ENCODE results near the gene ZCWPW1. TPM values are rescaled to one million over a fixed set of nuclear protein-coding genes. Genes with fewer than 3 reads are reported as not detected.

The ZCWPW1 gene
- total and polyA plus RNA-seq, 2 experiments from 2014 or later, result 0.59 to 2.7 TPM

DNA sequence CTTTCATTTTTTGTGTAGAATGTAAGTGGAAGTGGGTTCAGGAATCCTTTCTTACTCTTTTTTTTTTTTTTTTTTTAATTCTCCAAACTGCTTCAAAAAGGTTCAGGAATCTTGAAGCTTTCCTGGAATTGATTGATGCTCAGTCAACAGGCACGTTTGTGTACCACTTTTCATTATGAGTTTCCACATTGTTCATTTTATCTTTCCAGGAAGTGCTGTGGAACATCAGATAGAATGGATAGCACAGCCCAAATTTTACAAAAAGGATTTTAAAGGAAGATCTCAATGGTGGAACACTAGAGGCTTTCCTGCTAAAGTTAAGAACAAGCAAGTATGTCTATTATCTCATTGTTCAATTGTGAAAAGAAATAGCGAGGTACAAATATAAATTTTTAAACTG is 9.7 kb upstream of the ZCWPW1 start (continued):
- TF ChIP-seq JUNB (IDR thresholded peaks at IDR 0.05; ENCODE audit: unreplicated experiment) (no peak), EZH2phosphoT487 (IDR thresholded peaks at IDR 0.05; ENCODE audit: unreplicated experiment) (no peak), NANOG (IDR thresholded peaks at IDR 0.05; ENCODE audit: borderline replicate concordance) (no peak), POLR2AphosphoS5 (IDR thresholded peaks at IDR 0.05; ENCODE audit: low read depth) (no peak)
- TF ChIP-seq, protein P1, sequence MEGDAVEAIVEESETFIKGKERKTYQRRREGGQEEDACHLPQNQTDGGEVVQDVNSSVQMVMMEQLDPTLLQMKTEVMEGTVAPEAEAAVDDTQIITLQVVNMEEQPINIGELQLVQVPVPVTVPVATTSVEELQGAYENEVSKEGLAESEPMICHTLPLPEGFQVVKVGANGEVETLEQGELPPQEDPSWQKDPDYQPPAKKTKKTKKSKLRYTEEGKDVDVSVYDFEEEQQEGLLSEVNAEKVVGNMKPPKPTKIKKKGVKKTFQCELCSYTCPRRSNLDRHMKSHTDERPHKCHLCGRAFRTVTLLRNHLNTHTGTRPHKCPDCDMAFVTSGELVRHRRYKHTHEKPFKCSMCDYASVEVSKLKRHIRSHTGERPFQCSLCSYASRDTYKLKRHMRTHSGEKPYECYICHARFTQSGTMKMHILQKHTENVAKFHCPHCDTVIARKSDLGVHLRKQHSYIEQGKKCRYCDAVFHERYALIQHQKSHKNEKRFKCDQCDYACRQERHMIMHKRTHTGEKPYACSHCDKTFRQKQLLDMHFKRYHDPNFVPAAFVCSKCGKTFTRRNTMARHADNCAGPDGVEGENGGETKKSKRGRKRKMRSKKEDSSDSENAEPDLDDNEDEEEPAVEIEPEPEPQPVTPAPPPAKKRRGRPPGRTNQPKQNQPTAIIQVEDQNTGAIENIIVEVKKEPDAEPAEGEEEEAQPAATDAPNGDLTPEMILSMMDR (conservative IDR thresholded peaks at IDR 0.05; ENCODE audit: low read depth in 2 of 2), result no peak

DNA sequence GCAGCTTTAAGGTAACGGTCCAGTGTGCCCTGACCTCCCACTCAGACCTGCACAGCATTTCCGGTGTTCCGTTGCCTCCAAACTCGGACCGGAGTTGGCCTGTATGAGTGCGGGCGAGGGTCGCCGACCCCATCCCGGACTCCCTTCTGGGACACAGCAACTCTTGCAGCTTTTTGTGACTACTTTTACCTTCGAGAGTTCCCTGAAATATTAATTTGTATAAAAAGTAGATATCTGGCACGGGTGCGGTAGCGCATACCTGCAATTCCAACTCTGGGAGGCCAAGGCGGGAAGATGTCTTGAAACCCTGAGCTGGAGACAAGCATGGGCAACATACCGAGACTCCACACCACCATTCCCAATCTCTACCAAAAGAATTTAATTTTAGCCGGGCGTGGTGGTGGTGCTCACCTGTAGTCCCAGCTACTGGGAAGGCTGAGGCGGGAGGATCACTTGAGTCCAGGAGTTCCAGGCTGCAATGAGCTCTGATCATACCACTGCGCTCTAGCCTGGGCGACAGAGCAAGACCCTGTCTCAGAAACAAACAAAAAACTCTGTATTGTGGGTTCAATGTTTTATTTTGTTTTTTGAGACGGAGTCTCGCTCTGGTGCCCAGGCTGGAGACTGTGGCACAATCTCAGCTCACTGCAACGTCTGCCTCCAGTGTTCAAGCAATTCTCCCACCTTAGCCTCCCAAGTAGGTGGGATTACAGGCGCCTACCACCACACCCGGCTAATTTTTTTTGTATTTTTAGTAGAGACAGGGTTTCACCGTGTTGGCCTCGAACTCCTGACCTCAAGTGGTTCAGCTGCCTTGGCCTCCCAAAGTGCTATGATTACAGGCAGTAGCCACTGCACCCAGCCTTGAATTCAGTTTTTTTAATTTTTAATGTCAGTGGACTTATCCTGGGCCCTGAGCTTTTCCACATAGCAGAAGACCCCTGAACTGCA is 8.9 kb upstream of the ZCWPW1 start:
- no peak for DNase-seq (ENCODE audit: low spot score)
- Histone ChIP-seq H3K4me3 (peak overlapping the region; percentile 44), H3K36me3 (ENCODE audit: insufficient read depth) (peaks cover 9% of the 10 kb centered on the region; the same call in 1 of the 2 replicates), H3K4me2 (peak overlapping the region; percentile 68), H2AFZ (no peak overlapping the region), H3K27ac (ENCODE audit: low read depth) (peak overlapping the region; percentile 34; the same call in 1 of the 2 replicates), H3K9me2 (ENCODE audit: insufficient read depth) (no peaks in the 10 kb centered on the region), H4K20me1 (replicated peaks; ENCODE audit: insufficient read depth) (peaks cover 3% of the 10 kb centered on the region; the same call in 1 of the 2 replicates), H3K27me3 (ENCODE audit: insufficient read depth) (no peaks in the 10 kb centered on the region), H3F3A (replicated peaks; ENCODE audit: low read depth) (peaks cover 32% of the 10 kb centered on the region), H3K4me1 (ENCODE audit: insufficient read depth) (peaks cover 10% of the 10 kb centered on the region; the same call in 1 of the 2 replicates), H3K79me2 (replicated peaks; ENCODE audit: insufficient read depth) (peaks cover 21% of the 10 kb centered on the region)
- Mint-ChIP-seq H3K36me3 (ENCODE audit: low read depth) (peaks cover 30% of the 10 kb centered on the region), H3K27ac (peak overlapping the region; percentile 44; the same call in 1 of the 2 replicates), H3K4me3 (peak overlapping the region; percentile 88), H3K4me1 (peaks cover 27% of the 10 kb centered on the region), H3K27me3 (ENCODE audit: insufficient read depth, low read depth, poor library complexity) (peaks cover 20% of the 10 kb centered on the region), H3K9me3 (no peaks in the 10 kb centered on the region; the same call in 2 of the 3 replicates)
- ATAC-seq, result no peak
- TF ChIP-seq JUNB (IDR thresholded peaks at IDR 0.05; ENCODE audit: unreplicated experiment) (no peak), EZH2 (IDR thresholded peaks at IDR 0.05; ENCODE audit: low read depth, unreplicated experiment) (no peak), STAT1 (IDR thresholded peaks at IDR 0.05; ENCODE audit: unreplicated experiment) (no peak), CREB1 (CRISPR knock-in tag; IDR thresholded peaks at IDR 0.05; ENCODE audit: low read depth) (no peak), EZH2phosphoT487 (IDR thresholded peaks at IDR 0.05; ENCODE audit: unreplicated experiment) (no peak), ZNF114 (CRISPR knock-in tag; IDR thresholded peaks at IDR 0.05) (no peak), POLR2AphosphoS5 (IDR thresholded peaks at IDR 0.05; ENCODE audit: low read depth) (no peak), NANOG (IDR thresholded peaks at IDR 0.05; ENCODE audit: borderline replicate concordance) (no peak)
- TF ChIP-seq, protein P2, sequence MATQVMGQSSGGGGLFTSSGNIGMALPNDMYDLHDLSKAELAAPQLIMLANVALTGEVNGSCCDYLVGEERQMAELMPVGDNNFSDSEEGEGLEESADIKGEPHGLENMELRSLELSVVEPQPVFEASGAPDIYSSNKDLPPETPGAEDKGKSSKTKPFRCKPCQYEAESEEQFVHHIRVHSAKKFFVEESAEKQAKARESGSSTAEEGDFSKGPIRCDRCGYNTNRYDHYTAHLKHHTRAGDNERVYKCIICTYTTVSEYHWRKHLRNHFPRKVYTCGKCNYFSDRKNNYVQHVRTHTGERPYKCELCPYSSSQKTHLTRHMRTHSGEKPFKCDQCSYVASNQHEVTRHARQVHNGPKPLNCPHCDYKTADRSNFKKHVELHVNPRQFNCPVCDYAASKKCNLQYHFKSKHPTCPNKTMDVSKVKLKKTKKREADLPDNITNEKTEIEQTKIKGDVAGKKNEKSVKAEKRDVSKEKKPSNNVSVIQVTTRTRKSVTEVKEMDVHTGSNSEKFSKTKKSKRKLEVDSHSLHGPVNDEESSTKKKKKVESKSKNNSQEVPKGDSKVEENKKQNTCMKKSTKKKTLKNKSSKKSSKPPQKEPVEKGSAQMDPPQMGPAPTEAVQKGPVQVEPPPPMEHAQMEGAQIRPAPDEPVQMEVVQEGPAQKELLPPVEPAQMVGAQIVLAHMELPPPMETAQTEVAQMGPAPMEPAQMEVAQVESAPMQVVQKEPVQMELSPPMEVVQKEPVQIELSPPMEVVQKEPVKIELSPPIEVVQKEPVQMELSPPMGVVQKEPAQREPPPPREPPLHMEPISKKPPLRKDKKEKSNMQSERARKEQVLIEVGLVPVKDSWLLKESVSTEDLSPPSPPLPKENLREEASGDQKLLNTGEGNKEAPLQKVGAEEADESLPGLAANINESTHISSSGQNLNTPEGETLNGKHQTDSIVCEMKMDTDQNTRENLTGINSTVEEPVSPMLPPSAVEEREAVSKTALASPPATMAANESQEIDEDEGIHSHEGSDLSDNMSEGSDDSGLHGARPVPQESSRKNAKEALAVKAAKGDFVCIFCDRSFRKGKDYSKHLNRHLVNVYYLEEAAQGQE (IDR thresholded peaks at IDR 0.05; ENCODE audit: unreplicated experiment), result no peak
- TF ChIP-seq, protein P3, sequence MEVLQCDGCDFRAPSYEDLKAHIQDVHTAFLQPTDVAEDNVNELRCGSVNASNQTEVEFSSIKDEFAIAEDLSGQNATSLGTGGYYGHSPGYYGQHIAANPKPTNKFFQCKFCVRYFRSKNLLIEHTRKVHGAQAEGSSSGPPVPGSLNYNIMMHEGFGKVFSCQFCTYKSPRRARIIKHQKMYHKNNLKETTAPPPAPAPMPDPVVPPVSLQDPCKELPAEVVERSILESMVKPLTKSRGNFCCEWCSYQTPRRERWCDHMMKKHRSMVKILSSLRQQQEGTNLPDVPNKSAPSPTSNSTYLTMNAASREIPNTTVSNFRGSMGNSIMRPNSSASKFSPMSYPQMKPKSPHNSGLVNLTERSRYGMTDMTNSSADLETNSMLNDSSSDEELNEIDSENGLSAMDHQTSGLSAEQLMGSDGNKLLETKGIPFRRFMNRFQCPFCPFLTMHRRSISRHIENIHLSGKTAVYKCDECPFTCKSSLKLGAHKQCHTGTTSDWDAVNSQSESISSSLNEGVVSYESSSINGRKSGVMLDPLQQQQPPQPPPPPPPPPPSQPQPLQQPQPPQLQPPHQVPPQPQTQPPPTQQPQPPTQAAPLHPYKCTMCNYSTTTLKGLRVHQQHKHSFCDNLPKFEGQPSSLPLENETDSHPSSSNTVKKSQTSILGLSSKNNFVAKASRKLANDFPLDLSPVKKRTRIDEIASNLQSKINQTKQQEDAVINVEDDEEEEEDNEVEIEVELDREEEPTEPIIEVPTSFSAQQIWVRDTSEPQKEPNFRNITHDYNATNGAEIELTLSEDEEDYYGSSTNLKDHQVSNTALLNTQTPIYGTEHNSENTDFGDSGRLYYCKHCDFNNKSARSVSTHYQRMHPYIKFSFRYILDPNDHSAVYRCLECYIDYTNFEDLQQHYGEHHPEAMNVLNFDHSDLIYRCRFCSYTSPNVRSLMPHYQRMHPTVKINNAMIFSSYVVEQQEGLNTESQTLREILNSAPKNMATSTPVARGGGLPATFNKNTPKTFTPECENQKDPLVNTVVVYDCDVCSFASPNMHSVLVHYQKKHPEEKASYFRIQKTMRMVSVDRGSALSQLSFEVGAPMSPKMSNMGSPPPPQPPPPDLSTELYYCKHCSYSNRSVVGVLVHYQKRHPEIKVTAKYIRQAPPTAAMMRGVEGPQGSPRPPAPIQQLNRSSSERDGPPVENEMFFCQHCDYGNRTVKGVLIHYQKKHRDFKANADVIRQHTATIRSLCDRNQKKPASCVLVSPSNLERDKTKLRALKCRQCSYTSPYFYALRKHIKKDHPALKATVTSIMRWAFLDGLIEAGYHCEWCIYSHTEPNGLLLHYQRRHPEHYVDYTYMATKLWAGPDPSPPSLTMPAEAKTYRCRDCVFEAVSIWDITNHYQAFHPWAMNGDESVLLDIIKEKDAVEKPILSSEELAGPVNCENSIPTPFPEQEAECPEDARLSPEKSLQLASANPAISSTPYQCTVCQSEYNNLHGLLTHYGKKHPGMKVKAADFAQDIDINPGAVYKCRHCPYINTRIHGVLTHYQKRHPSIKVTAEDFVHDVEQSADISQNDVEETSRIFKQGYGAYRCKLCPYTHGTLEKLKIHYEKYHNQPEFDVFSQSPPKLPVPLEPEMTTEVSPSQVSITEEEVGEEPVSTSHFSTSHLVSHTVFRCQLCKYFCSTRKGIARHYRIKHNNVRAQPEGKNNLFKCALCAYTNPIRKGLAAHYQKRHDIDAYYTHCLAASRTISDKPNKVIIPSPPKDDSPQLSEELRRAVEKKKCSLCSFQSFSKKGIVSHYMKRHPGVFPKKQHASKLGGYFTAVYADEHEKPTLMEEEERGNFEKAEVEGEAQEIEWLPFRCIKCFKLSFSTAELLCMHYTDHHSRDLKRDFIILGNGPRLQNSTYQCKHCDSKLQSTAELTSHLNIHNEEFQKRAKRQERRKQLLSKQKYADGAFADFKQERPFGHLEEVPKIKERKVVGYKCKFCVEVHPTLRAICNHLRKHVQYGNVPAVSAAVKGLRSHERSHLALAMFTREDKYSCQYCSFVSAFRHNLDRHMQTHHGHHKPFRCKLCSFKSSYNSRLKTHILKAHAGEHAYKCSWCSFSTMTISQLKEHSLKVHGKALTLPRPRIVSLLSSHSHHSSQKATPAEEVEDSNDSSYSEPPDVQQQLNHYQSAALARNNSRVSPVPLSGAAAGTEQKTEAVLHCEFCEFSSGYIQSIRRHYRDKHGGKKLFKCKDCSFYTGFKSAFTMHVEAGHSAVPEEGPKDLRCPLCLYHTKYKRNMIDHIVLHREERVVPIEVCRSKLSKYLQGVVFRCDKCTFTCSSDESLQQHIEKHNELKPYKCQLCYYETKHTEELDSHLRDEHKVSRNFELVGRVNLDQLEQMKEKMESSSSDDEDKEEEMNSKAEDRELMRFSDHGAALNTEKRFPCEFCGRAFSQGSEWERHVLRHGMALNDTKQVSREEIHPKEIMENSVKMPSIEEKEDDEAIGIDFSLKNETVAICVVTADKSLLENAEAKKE (CRISPR knock-in tag; IDR thresholded peaks at IDR 0.05), result no peak

Measured in GM23338 (cell line).